Hepatic stellate cell (primary cell): ENCODE results near the gene EPHA8.

Source experiments
- DNase-seq: peaks from one replicate; pipeline ENCODE4 v3.0.0; 2011; ENCODE audit warnings: low spot score

The EPHA8 gene

DNA sequence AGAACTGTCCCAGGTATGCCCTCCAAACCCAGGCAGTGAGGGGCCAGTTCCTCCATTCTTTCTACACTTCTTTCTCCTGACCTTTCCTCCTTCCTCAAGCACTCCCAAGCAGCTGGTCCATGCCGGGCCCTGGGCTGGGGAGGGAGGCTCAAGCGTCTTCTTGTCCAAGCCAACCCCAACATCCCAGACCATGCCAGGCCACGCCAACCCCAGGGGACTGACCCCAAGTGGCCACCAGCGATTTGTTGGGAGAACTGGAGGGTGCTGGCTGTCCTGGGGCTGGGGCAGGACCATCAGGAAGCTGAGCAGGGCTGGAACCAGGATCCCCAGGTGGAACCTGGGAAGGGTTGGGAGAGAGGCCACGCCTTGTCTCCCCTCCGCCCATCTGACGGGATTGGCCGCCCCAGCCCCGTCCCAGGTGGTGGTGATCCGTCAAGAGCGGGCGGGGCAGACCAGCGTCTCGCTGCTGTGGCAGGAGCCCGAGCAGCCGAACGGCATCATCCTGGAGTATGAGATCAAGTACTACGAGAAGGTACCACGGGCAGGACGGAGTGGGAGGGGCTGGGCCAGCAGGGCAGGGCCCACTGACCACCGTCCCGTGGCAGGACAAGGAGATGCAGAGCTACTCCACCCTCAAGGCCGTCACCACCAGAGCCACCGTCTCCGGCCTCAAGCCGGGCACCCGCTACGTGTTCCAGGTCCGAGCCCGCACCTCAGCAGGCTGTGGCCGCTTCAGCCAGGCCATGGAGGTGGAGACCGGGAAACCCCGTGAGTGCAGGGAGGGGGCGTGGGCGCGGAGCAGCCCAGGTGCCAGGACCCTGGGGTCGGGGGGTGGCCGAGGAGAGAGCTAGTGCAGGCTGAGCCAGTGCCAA, 29.9 kb downstream of the EPHA8 start:
- no peak for DNase-seq

- DNase-seq: no peak
These were observed 31.1 kb downstream of the EPHA8 start for GRCh38 chr1:22594396-22594795.

GRCh38 chr1:22595108-22595507, 31.8 kb downstream of the EPHA8 start:
- DNase-seq: no peak

GRCh38 chr1:22597301-22597965, 34.1 kb downstream of the EPHA8 start:
- DNase-seq: no peak

DNA sequence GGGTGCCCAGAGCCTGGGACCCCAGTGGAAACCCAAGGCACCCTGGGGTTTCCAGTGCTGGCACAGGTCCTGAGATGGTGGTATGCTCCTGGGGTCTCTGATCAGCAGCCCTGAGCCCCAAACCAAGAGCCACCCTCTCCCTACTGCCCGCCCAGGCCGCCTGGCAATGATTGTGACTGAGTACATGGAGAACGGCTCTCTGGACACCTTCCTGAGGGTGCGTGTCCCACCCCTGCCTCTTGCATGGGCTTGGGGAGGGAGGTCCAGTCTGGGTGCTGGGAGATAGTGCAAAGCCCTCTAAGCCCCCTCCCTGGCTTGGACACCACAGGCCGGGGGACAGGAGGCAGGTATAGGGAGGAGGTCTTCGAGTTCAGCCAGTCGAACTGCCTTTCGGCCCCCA, 34.7 kb downstream of the EPHA8 start:
- no peak for DNase-seq

- DNase-seq: no peak
These were observed 35.4 kb downstream of the EPHA8 start for GRCh38 chr1:22598736-22599135.

DNA sequence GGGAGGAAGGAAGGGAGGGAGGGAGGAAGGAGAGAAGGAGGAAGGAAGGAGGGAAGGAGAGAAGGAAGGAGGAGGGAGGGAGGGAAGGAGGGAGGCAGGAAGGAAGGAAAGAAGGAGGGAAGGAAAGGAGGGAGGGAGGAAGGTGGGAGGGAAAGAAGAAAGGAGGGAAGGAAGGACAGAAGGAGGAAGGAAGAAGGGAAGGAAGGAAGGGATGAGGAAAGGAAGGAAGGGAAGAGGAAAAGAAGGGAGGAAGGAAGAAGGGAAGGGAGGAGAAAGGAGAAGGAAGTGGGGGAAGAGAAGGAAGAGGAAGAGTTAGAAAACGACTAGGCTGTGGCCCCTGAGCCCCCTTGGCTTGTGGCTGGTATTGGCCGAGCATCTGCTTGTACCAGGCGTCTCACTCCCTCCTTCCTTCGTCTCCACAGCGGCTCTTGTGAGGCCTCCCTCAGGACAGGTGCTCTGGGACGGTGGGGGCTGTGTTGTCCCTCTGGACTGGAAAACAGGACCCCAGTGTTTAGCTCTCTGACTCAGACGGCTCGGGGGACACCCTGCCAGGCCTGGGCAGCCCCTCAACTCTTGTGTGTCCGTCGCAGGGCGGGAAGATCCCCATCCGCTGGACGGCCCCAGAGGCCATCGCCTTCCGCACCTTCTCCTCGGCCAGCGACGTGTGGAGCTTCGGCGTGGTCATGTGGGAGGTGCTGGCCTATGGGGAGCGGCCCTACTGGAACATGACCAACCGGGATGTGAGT, 37.0 kb downstream of the EPHA8 start:
- DNase-seq: no peak

DNA sequence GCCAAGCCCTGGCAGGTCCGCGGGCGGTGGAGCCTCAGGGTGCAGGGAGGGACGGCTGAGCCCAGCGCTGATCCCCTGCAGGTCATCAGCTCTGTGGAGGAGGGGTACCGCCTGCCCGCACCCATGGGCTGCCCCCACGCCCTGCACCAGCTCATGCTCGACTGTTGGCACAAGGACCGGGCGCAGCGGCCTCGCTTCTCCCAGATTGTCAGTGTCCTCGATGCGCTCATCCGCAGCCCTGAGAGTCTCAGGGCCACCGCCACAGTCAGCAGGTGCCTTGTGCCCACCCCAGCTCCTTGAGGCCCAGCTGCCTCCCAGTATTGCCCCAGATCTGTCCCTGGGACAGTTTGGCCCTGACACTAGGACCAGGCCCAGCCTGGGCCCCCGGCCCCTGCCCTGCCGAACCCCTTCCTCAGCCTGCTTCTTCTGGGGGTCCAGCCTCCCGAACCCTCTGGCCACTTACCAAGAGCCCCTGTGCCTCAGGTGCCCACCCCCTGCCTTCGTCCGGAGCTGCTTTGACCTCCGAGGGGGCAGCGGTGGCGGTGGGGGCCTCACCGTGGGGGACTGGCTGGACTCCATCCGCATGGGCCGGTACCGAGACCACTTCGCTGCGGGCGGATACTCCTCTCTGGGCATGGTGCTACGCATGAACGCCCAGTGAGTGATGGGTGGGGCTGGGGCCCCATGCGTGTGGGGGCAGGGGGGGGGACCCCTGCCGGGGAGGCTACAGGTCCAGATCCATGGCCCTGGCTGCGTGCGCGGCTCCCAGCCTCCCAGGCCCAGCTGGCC, 37.7 kb downstream of the EPHA8 start:
- no peak for DNase-seq

DNA sequence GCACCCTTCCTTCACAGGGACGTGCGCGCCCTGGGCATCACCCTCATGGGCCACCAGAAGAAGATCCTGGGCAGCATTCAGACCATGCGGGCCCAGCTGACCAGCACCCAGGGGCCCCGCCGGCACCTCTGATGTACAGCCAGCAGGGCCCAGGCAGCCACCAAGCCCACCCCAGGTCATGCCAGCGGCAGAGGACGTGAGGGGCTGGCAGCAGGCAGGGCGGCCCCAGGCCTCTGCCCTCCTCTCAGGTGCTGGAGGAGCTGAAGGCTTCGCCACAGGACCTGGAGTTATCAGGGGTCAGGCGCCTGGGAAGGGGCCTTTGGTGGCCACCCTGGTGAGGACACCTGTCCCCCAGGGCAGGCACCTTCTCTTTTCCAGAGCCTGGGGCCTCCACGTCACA, 38.3 kb downstream of the EPHA8 start:
- no peak for DNase-seq

- DNase-seq: no peak
These were observed 38.9 kb downstream of the EPHA8 start for GRCh38 chr1:22602060-22602740.

GRCh38 chr1:22606161-22606560, 42.9 kb downstream of the EPHA8 start:
- no peak for DNase-seq

GRCh38 chr1:22607154-22607553, 43.9 kb downstream of the EPHA8 start:
- DNase-seq: no peak

DNA sequence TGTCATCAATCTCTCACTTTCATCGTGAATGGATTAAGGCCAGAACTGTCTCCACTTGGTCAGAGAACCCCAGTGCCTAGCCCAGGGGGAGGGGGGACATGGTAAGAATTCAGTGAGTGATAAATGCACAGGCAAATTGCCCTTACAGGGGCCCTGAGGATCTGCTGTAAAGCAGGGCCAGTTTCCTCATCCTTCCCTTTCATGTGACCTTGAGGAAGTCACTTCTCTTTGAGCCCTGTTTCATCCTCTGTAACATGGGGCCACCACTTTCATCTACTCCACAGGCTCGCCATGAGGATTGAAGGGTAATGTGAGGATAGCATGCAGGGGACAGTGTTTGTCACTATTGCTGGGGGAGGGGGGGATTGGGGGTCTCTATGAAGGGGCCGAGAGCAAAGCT, 45.1 kb downstream of the EPHA8 start:
- DNase-seq: no peak

- DNase-seq: no peak
These were observed 46.0 kb downstream of the EPHA8 start for GRCh38 chr1:22609291-22609690.

GRCh38 chr1:22611530-22611947, 48.2 kb downstream of the EPHA8 start:
- DNase-seq: peak; percentile 41

DNA sequence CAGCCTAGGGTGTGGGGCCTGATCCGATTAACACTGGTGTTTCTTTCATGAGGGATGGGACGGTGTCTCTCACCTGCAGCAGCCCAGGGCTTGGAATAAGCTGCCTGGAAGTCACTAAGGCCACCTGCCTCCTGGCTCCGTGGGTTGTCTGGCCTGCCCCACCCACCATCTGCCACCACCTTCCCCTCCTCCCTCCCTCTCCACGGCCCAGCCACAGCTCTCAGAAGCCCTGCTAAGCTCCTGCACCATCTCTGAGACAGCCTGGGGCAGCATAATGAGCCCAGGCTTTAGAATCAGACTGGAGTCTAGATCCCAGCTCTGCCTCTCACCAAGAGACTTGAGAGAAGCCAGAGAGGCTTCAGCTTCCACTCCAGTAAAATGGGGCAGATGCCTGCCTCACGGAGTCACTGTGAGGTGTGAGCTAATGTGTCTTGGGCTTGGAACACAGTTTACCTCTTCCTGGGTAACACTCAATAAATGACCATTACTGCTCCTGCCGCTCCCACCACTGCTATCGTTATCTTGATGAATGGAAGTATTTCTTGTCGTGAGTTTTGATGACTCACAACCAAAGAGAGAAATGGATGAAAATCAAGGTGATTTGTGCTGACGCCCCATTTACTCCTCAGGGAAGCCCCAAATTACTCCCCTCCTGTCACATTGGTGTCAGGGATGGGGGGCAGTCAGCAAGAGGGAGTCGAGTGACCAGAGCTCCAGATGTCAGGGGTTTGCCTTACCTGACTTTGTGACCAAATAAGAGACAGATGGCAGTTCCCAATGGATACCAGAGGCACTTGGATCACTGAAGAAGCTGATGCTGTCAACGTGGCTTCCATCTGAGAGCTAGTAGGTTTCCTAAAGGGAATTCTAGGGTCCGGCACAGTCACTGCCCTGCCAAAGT, 49.6 kb downstream of the EPHA8 start:
- DNase-seq: no peak

DNA sequence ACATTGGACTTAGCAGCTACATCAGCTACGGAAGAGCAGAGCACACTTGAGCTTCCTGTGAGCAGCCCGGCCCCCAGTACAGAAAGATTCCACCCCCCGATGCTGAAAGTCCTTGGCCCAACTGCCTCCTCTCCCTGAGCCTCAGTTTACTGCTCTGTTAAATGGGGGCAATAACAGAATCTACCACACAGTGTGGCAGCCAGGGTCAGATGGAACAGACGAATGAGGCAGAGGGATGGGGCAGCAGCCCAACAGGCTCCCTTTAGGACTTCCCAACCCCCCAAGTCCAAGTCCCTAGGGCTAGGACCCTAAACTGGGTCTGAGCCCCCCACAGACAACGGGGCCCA, 50.3 kb downstream of the EPHA8 start:
- DNase-seq: no peak

GRCh38 chr1:22613951-22614350, 50.7 kb downstream of the EPHA8 start:
- DNase-seq: no peak

DNA sequence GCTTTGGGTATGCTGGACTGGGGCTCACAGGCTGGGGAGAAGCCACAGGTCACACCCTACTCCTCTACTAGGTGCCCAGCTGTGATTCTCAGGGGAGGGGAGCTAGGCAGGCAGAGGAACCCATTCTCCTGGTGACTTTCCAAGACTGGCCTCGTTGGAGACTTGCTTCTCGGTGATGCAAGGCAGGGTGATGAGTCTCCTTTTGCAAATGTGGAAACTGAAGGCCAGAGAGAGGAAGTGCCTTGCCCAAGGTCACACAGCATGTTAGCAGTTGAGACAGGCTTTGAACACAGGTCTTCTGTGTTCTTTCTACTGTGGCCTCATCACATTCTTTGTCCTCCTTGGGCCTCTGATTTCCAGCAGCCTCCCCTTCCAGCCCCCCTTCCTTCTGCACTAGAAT, 52.6 kb downstream of the EPHA8 start:
- no peak for DNase-seq

DNA sequence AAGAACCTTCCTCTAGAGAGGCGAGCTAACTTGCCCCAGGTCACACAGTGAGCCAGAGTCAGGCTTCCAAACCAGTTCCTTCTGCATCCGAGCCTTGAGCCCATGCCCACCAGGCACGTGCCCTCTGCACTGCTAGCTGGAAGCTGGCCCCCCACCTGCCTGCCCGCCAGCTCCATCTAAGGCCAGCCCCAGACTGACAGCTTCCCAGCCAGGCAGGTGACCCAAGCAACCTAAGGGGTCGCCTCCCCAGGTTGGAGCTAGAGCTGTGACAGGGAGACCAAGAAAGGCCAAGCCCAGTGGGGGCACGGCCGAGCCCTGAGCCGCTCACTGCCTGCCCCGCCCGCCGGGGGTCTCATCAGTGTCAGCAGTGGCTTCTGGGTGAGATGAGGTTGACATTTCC, 53.3 kb downstream of the EPHA8 start:
- no peak for DNase-seq

GRCh38 chr1:22618056-22618455, 54.8 kb downstream of the EPHA8 start:
- no peak for DNase-seq
